Suprapubic skin (tissue), 4 donors: Measurements from ENCODE around the gene EEF1AKMT2. TPM values are rescaled to one million over a fixed set of nuclear protein-coding genes. Genes with fewer than 3 reads are reported as not detected.

ENCODE experiments used
- DNase-seq, 2 donors: peaks; one replicate each; pipeline ENCODE4 v3.0.0-alpha.2; 2019; ENCODE audit warnings: low spot score in 2 of 2
- H3K27ac ChIP-seq: fragments of 200-600 bp; sonication (generic); one replicate; pipeline ENCODE4 v1.5.1; 2019
- H3K27me3 ChIP-seq: fragments of 200-600 bp; sonication (generic); one replicate; pipeline ENCODE4 v1.5.1; 2019
- H3K36me3 ChIP-seq: fragments of 200-600 bp; sonication (generic); one replicate; pipeline ENCODE4 v1.5.1; 2019
- H3K4me1 ChIP-seq: fragments of 200-600 bp; sonication (generic); one replicate; pipeline ENCODE4 v1.5.1; 2019
- H3K4me3 ChIP-seq: fragments of 200-600 bp; sonication (generic); one replicate; pipeline ENCODE4 v1.5.1; 2019; ENCODE audit warnings: mild to moderate bottlenecking
- H3K9me3 ChIP-seq: fragments of 200-600 bp; sonication (generic); one replicate; pipeline ENCODE4 v1.5.1; 2019
- CTCF ChIP-seq, 2 donors: fragments of 200-600 bp in 1 of 2; fragments of 450-650 bp in 1 of 2; sonication (generic) in 1 of 2; IDR thresholded peaks; one replicate each; pipeline ENCODE4 v1.5.1; 2016 to 2019; ENCODE audit warnings: antibody characterized with exemption in 2 of 2, mild to moderate bottlenecking in 1 of 2, moderate library complexity in 1 of 2
- EP300 ChIP-seq: sonication (generic); formaldehyde crosslinking; IDR thresholded peaks from one replicate; pipeline ENCODE4 v1.6.1; 2017; ENCODE audit warnings: antibody characterized with exemption
- POLR2A ChIP-seq, 2 donors: fragments of 450-650 bp; IDR thresholded peaks; one replicate each; pipeline ENCODE4 v1.6.1; 2017; ENCODE audit warnings: antibody characterized with exemption in 2 of 2, mild to moderate bottlenecking in 2 of 2, moderate library complexity in 2 of 2
- POLR2AphosphoS5 ChIP-seq, 3 donors: sonication (generic); formaldehyde crosslinking; IDR thresholded peaks; one replicate each; pipeline ENCODE4 v1.6.1; 2017; ENCODE audit warnings: antibody characterized with exemption in 3 of 3
- WGBS: methylation state at CpG from one replicate; pipeline ENCODE4 v1.1.5; 2018; 5-methylcytosine and 5-hydroxymethylcytosine counted together
- total RNA-seq, 4 donors: library from RNA; depleted of rRNA; stranded (reverse); fragments of >200 nt; gene quantifications; one replicate each; pipeline ENCODE4 v1.1.0, GENCODE V29; 2016

Gene EEF1AKMT2
- total RNA-seq, 4 donors from 2014 or later, result 11.4 to 23.8 (median 15.3) TPM

DNA sequence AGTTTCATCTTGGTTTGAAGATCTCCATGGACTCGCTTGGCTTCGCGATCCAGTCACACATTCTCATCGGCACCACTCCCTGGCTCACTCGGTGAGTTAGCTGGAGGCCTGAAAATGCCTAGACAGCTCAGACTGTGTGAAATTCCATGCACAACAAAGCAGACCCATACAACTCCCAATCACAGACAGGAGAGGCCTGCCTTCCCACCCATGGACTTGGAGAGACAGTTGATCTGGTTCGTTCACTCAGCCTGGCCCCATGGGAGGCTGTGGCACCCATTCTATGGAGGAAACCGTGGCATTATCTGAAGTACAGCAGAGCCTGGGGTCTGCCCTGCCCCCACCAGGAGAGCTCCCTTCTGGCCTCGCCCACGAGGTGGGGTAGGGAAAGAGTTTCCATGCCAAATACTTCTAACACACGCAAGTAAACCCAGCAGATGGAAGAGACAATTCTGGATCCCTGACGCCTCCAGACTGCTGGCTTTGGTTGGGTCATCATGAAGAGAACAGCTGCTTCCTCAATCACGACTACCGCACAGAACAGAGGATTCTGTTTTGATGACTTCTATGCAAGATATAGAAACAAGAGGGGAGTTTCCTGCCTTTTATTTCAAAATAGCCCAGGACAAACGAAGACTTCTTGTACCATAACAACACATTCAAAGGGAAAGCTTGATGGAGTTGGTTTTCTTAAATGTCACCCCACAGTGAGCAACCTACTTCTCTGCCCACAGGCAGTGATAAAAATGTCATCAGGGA lies 63.4 kb downstream of the EEF1AKMT2 start:
- Histone ChIP-seq H3K9me3 (no peaks in the 10 kb centered on the region), H3K4me3 (no peak overlapping the region), H3K4me1 (peaks cover 93% of the 10 kb centered on the region), H3K27me3 (no peaks in the 10 kb centered on the region), H3K27ac (peak overlapping the region; percentile 71), H3K36me3 (no peaks in the 10 kb centered on the region)
- 30% methylated on average over 14 of the region's 14 CpGs for WGBS
- no peak for TF ChIP-seq POLR2AphosphoS5 (IDR thresholded peaks at IDR 0.05)
- no peak for TF ChIP-seq EP300
- no peak for TF ChIP-seq POLR2A (IDR thresholded peaks at IDR 0.05)
- no peak for TF ChIP-seq CTCF (IDR thresholded peaks at IDR 0.05)
- DNase-seq, result peak in 1 of 2 donors; percentile 67

GRCh38 chr10:124727361-124727960 lies 64.2 kb downstream of the EEF1AKMT2 start:
- no peak overlapping the region for H3K4me3 ChIP-seq
- H3K4me1 ChIP-seq, result peaks cover 93% of the 10 kb centered on the region
- peak overlapping the region; percentile 71 for H3K27ac ChIP-seq
- 48% methylated on average over 6 of the region's 6 CpGs for WGBS
- H3K27me3 ChIP-seq, result no peaks in the 10 kb centered on the region
- no peaks in the 10 kb centered on the region for H3K36me3 ChIP-seq
- peak in 1 of 2 donors; percentile 25 for DNase-seq
- no peaks in the 10 kb centered on the region for H3K9me3 ChIP-seq
- TF ChIP-seq POLR2A (IDR thresholded peaks at IDR 0.05), result no peak
- TF ChIP-seq POLR2AphosphoS5 (IDR thresholded peaks at IDR 0.05), result no peak
- TF ChIP-seq CTCF (IDR thresholded peaks at IDR 0.05), result no peak
- no peak for TF ChIP-seq EP300

GRCh38 chr10:124725791-124726190 lies 65.9 kb downstream of the EEF1AKMT2 start:
- TF ChIP-seq POLR2A (IDR thresholded peaks at IDR 0.05) (no peak), CTCF (IDR thresholded peaks at IDR 0.05) (no peak)
- no peaks in the 10 kb centered on the region for H3K36me3 ChIP-seq
- H3K4me3 ChIP-seq, result no peak overlapping the region
- WGBS, result 80% methylated on average over 7 of the region's 7 CpGs
- no peak overlapping the region for H3K27ac ChIP-seq
- DNase-seq, result peak in 1 of 2 donors; percentile 38
- H3K27me3 ChIP-seq, result no peaks in the 10 kb centered on the region
- H3K9me3 ChIP-seq, result no peaks in the 10 kb centered on the region
- peaks cover 93% of the 10 kb centered on the region for H3K4me1 ChIP-seq

DNA sequence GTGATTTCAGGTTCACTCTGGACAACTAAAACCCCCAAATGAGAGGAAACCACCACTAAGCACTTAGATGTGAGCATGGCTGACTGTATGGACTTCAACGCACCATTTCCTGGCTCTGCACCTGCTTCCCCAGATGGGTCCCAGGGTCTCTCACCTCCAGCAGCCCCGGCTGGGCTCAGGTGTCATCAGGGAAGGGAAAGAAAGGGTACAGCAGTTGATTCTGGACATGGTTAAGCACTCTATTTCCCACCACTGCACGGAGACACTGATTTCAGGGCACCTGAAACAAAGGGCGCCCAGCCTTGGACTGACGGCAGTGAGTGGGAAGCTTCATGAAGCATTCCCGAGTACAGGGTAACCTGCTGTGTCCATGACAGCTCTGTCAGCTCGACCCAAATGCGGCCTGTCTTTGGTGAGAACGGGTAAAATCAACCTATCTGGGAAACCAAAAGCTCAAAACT lies 66.5 kb downstream of the EEF1AKMT2 start:
- Histone ChIP-seq H3K9me3 (no peaks in the 10 kb centered on the region), H3K4me1 (peaks cover 95% of the 10 kb centered on the region), H3K4me3 (no peak overlapping the region), H3K36me3 (no peaks in the 10 kb centered on the region), H3K27me3 (no peaks in the 10 kb centered on the region), H3K27ac (peak overlapping the region; percentile 79)
- TF ChIP-seq CTCF (IDR thresholded peaks at IDR 0.05) (no peak), POLR2A (IDR thresholded peaks at IDR 0.05) (no peak), POLR2AphosphoS5 (IDR thresholded peaks at IDR 0.05) (no peak), EP300 (no peak)
- DNase-seq, result peak in 1 of 2 donors; percentile 40
- 96% methylated on average over 9 of the region's 9 CpGs for WGBS

GRCh38 chr10:124724279-124725027 lies 67.2 kb downstream of the EEF1AKMT2 start:
- no peak overlapping the region for H3K4me3 ChIP-seq
- WGBS, result 54% methylated on average over 12 of the region's 20 CpGs
- H3K4me1 ChIP-seq, result peaks cover 95% of the 10 kb centered on the region
- TF ChIP-seq POLR2A (IDR thresholded peaks at IDR 0.05), result no peak
- peak in 1 of 3 donors; percentile 52 for TF ChIP-seq POLR2AphosphoS5 (IDR thresholded peaks at IDR 0.05)
- H3K27me3 ChIP-seq, result no peaks in the 10 kb centered on the region
- H3K27ac ChIP-seq, result peak overlapping the region; percentile 79
- peak in 1 of 2 donors; percentile 66 for DNase-seq
- H3K9me3 ChIP-seq, result no peaks in the 10 kb centered on the region
- H3K36me3 ChIP-seq, result no peaks in the 10 kb centered on the region
